Measurements from ENCODE around the gene SH3TC1.

The SH3TC1 gene

DNA sequence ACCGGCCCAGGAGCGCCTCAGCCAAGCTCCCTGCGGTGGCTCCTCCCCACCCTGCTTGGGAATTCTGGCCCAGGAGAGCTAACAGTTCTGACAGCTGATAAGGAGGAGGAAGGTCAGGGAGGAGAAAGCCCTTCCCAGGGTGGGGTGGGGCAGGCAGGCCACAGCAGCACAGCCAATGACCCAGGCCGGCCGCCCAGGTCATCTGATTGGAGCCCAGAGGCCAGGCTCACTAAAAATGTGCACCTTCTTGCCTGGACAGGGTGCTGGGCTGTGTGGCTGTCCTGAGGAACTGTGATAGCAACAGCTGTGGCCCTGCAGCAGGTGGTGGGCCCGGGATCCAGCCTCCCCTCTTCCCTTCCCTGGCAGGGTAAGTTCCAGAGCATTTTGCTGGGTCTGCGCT lies 17.2 kb upstream of the SH3TC1 start:
- Histone ChIP-seq H3K9me3 (ENCODE audit: control insufficient read depth, insufficient read depth, low read depth, low read length) (no peaks in the 10 kb centered on the region), H3K4me3 (ENCODE audit: low read depth, low read length) (no peak overlapping the region), H3K4me1 (ENCODE audit: control insufficient read depth, insufficient read depth, low read length) (no peaks in the 10 kb centered on the region; the same call in 1 of the 2 replicates), H3K27ac (ENCODE audit: low read depth, low read length) (no peak overlapping the region), H3K9ac (ENCODE audit: low read length) (no peak overlapping the region), H3K27me3 (ENCODE audit: control insufficient read depth, insufficient read depth, low read length) (no peaks in the 10 kb centered on the region), H3K36me3 (ENCODE audit: control insufficient read depth, insufficient read depth, low read length) (no peaks in the 10 kb centered on the region)

GRCh38 chr4:8182294-8182693 lies 16.8 kb upstream of the SH3TC1 start:
- Histone ChIP-seq H3K9ac (ENCODE audit: low read length) (no peak overlapping the region), H3K4me3 (ENCODE audit: low read depth, low read length) (no peak overlapping the region), H3K36me3 (ENCODE audit: control insufficient read depth, insufficient read depth, low read length) (no peaks in the 10 kb centered on the region), H3K27ac (ENCODE audit: low read depth, low read length) (no peak overlapping the region), H3K9me3 (ENCODE audit: control insufficient read depth, insufficient read depth, low read depth, low read length) (no peaks in the 10 kb centered on the region), H3K4me1 (ENCODE audit: control insufficient read depth, insufficient read depth, low read length) (no peaks in the 10 kb centered on the region; the same call in 1 of the 2 replicates), H3K27me3 (ENCODE audit: control insufficient read depth, insufficient read depth, low read length) (no peaks in the 10 kb centered on the region)

DNA sequence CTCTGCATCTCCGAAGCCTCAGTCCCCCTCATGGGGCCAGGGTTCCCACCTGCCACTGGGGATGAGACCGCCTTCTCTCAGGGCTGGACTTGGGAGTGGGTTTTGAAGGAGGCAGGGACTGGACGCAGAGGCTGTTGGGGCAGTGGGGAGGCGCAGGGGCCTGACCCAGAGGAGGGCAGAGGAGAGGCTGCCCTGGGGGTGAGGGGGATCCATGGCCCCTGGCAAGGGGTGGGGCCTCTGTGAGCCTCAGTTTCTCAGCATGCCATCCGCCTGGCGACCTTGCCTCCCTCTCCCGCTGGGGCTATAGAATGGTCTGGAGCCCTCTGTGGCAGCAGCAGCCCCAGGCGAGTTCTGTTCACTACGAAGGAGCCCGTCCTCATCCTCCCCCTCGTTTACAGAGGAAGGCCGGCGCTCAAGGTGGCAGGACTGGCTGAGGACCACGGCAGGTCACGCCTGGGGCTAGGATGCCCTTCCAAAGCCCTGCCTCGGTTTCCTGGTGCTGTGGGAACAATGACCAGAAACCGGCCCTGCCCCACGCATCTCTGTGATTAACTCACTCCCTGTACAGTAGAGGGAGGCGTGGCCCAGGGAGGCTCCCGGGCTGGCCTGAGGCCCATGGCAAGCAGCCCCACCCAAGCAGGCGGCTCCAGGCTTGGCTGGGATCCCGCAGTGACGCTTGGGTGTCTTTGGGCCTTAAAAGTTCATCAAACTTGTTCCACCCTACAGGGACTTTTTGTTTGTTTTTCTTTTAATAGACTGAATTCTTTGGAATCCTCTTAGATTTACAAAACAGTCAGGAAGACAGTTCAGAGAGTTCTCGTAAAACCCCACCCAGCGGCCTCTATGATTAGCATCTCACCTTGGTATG lies 16.0 kb upstream of the SH3TC1 start:
- H3K36me3 ChIP-seq (ENCODE audit: control insufficient read depth, insufficient read depth, low read length): no peaks in the 10 kb centered on the region
- no peaks in the 10 kb centered on the region for H3K9me3 ChIP-seq (ENCODE audit: control insufficient read depth, insufficient read depth, low read depth, low read length)
- no peak overlapping the region for H3K9ac ChIP-seq (ENCODE audit: low read length)
- no peak overlapping the region for H3K4me3 ChIP-seq (ENCODE audit: low read depth, low read length)
- H3K27me3 ChIP-seq (ENCODE audit: control insufficient read depth, insufficient read depth, low read length): no peaks in the 10 kb centered on the region
- H3K4me1 ChIP-seq (ENCODE audit: control insufficient read depth, insufficient read depth, low read length): no peaks in the 10 kb centered on the region; the same call in 1 of the 2 replicates
- H3K27ac ChIP-seq (ENCODE audit: low read depth, low read length): no peak overlapping the region

DNA sequence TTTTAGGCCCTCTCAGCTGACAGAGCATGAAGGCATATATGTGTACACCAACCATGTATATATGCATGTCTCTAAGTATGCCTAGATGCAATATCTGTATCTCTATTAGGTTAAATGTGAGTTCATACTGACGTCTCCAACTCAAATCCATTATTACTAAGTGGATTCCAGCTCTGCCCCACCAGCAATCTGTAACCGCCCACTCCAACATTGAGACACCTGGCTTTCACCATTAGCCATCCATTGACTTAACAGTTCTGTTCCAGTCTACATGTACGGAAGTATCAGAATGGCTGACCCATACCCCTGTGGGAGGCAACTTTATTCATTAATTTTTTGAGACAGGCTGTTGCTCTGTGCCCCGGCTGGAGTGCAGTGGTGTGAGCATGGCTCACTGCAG lies 15.0 kb upstream of the SH3TC1 start:
- H3K27me3 ChIP-seq (ENCODE audit: control insufficient read depth, insufficient read depth, low read length): no peaks in the 10 kb centered on the region
- no peaks in the 10 kb centered on the region for H3K9me3 ChIP-seq (ENCODE audit: control insufficient read depth, insufficient read depth, low read depth, low read length)
- no peak overlapping the region for H3K9ac ChIP-seq (ENCODE audit: low read length)
- no peaks in the 10 kb centered on the region for H3K36me3 ChIP-seq (ENCODE audit: control insufficient read depth, insufficient read depth, low read length)
- no peak overlapping the region for H3K27ac ChIP-seq (ENCODE audit: low read depth, low read length)
- no peak overlapping the region for H3K4me3 ChIP-seq (ENCODE audit: low read depth, low read length)
- no peaks in the 10 kb centered on the region; the same call in 1 of the 2 replicates for H3K4me1 ChIP-seq (ENCODE audit: control insufficient read depth, insufficient read depth, low read length)

- no peak overlapping the region for H3K27ac ChIP-seq (ENCODE audit: low read depth, low read length)
These were observed 13.8 kb upstream of the SH3TC1 start for GRCh38 chr4:8185295-8185694.

GRCh38 chr4:8185930-8186329 lies 13.2 kb upstream of the SH3TC1 start:
- no peak overlapping the region for H3K27ac ChIP-seq (ENCODE audit: low read depth, low read length)
- H3K27me3 ChIP-seq (ENCODE audit: control insufficient read depth, insufficient read depth, low read length): no peaks in the 10 kb centered on the region
- H3K4me3 ChIP-seq (ENCODE audit: low read depth, low read length): no peak overlapping the region
- no peaks in the 10 kb centered on the region for H3K36me3 ChIP-seq (ENCODE audit: control insufficient read depth, insufficient read depth, low read length)
- no peaks in the 10 kb centered on the region for H3K9me3 ChIP-seq (ENCODE audit: control insufficient read depth, insufficient read depth, low read depth, low read length)
- no peak overlapping the region for H3K9ac ChIP-seq (ENCODE audit: low read length)
- H3K4me1 ChIP-seq (ENCODE audit: control insufficient read depth, insufficient read depth, low read length): no peaks in the 10 kb centered on the region; the same call in 1 of the 2 replicates

More at GRCh38 chr4:8185295-8185694, 13.8 kb upstream of the SH3TC1 start:
- H3K9me3 ChIP-seq (ENCODE audit: control insufficient read depth, insufficient read depth, low read depth, low read length): no peaks in the 10 kb centered on the region
- no peaks in the 10 kb centered on the region; the same call in 1 of the 2 replicates for H3K4me1 ChIP-seq (ENCODE audit: control insufficient read depth, insufficient read depth, low read length)
- H3K36me3 ChIP-seq (ENCODE audit: control insufficient read depth, insufficient read depth, low read length): no peaks in the 10 kb centered on the region
- H3K27me3 ChIP-seq (ENCODE audit: control insufficient read depth, insufficient read depth, low read length): no peaks in the 10 kb centered on the region
- no peak overlapping the region for H3K9ac ChIP-seq (ENCODE audit: low read length)
- H3K4me3 ChIP-seq (ENCODE audit: low read depth, low read length): no peak overlapping the region

DNA sequence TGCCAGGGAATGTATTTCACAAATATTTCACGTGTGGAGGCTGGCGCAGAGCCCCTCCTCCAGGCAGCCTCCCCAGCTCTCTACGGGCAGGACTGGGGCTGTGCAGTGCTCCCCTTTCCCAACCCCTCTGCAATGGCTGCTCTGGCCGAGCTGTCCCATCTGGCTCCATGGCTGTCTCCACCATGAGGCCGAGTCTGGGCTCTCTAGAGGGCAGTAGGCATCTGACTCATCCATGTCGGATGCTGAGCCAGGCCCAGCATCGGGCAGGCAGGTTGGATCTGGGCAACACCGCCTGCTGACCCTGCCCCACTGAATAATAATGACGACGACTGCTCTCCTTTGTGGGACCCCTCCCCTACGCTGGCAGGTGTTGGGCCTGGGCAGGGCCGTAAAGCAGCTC lies 11.0 kb upstream of the SH3TC1 start:
- Histone ChIP-seq H3K9me3 (ENCODE audit: control insufficient read depth, insufficient read depth, low read depth, low read length) (no peaks in the 10 kb centered on the region), H3K36me3 (ENCODE audit: control insufficient read depth, insufficient read depth, low read length) (no peaks in the 10 kb centered on the region), H3K27ac (ENCODE audit: low read depth, low read length) (no peak overlapping the region), H3K9ac (ENCODE audit: low read length) (no peak overlapping the region), H3K27me3 (ENCODE audit: control insufficient read depth, insufficient read depth, low read length) (no peaks in the 10 kb centered on the region), H3K4me1 (ENCODE audit: control insufficient read depth, insufficient read depth, low read length) (peaks cover 5% of the 10 kb centered on the region; the same call in 1 of the 2 replicates), H3K4me3 (ENCODE audit: low read depth, low read length) (no peak overlapping the region)

DNA sequence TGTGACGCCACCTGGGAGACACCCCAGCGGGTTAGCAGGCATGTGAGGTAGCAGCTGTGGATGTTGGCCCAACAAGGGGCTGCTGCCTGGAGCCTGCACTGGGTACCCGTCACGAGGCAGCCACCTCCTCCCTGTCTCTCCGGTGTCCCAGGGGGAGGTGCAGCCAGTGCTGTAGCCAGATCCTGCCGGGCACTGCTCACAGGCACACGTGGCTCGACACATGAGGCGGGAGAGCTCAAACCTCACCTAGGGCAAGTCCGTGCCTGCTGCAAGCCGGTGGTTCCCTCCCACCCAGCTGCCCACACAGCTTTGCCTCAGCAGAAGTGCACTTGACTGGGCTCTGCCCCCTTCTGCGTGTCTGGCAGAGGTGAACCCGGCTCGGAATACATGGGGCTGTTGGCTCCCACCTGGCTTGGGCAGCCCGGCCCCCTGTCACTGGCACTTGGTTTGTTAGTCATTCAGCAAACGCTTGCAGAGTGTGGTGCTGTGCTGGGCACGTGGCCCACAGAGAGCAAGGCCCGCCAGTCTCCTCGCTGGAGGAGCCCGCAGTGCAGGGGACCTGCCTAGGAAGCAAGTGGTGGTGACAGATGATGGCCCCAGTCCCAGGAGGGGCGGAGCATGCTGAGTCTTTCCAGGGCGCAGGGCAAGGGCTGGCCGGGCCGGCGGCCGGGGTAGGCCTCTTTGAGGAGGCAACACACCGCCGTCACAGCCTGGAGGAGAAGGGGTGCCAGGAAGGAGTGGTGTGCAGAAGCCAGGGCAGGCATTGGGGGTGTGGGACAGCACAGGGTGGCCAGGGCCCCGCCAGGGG lies 10.1 kb upstream of the SH3TC1 start:
- H3K36me3 ChIP-seq (ENCODE audit: control insufficient read depth, insufficient read depth, low read length): no peaks in the 10 kb centered on the region
- H3K27me3 ChIP-seq (ENCODE audit: control insufficient read depth, insufficient read depth, low read length): no peaks in the 10 kb centered on the region
- peaks cover 12% of the 10 kb centered on the region; the same call in 1 of the 2 replicates for H3K4me1 ChIP-seq (ENCODE audit: control insufficient read depth, insufficient read depth, low read length)
- no peak overlapping the region for H3K9ac ChIP-seq (ENCODE audit: low read length)
- no peaks in the 10 kb centered on the region for H3K9me3 ChIP-seq (ENCODE audit: control insufficient read depth, insufficient read depth, low read depth, low read length)
- no peak overlapping the region for H3K4me3 ChIP-seq (ENCODE audit: low read depth, low read length)
- H3K27ac ChIP-seq (ENCODE audit: low read depth, low read length): no peak overlapping the region

- Histone ChIP-seq H3K4me1 (ENCODE audit: control insufficient read depth, insufficient read depth, low read length) (peaks cover 15% of the 10 kb centered on the region; the same call in 1 of the 2 replicates), H3K4me3 (ENCODE audit: low read depth, low read length) (no peak overlapping the region), H3K27me3 (ENCODE audit: control insufficient read depth, insufficient read depth, low read length) (no peaks in the 10 kb centered on the region), H3K9ac (ENCODE audit: low read length) (no peak overlapping the region), H3K27ac (ENCODE audit: low read depth, low read length) (no peak overlapping the region), H3K9me3 (ENCODE audit: control insufficient read depth, insufficient read depth, low read depth, low read length) (no peaks in the 10 kb centered on the region), H3K36me3 (ENCODE audit: control insufficient read depth, insufficient read depth, low read length) (no peaks in the 10 kb centered on the region)
These were observed 9.3 kb upstream of the SH3TC1 start for GRCh38 chr4:8189551-8190466.

DNA sequence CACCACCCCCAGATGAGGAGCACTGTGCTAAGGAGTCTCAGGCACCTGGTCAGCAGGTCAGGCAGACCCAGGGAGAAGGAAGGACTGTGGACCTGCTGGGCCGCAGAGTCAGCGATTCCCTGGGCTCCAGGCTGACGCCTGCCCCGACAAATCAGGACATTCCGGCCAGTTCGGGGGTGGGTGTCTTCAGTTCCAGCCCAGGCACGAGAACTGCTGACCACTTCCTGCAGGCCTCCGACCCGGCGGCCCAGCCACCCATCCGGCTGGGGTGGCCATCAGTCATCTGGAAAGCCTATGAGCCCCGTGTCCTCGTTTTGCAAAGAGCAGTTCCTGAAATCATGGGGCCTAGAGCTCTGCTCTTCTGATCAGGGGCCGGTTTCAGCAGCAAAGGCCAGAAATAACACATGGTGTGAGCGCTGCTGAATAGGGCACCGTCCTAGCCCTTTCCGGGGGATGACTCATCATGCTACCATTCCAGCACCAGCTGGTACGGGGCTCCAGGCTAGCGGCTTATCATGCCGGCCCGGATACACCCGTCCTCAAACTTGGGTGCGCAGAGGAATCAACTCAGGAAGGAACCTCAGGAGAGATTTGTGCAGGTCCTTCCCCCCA lies 7.8 kb upstream of the SH3TC1 start:
- H3K27me3 ChIP-seq (ENCODE audit: control insufficient read depth, insufficient read depth, low read length): no peaks in the 10 kb centered on the region
- no peaks in the 10 kb centered on the region for H3K9me3 ChIP-seq (ENCODE audit: control insufficient read depth, insufficient read depth, low read depth, low read length)
- H3K9ac ChIP-seq (ENCODE audit: low read length): no peak overlapping the region
- H3K27ac ChIP-seq (ENCODE audit: low read depth, low read length): no peak overlapping the region
- H3K4me1 ChIP-seq (ENCODE audit: control insufficient read depth, insufficient read depth, low read length): peaks cover 15% of the 10 kb centered on the region; the same call in 1 of the 2 replicates
- H3K4me3 ChIP-seq (ENCODE audit: low read depth, low read length): no peak overlapping the region
- no peaks in the 10 kb centered on the region for H3K36me3 ChIP-seq (ENCODE audit: control insufficient read depth, insufficient read depth, low read length)

Measured in HUES6 (cell line).